Epithelial cell of proximal tubule (primary cell): ENCODE results near the gene HMG20A. TPM values are rescaled to one million over a fixed set of nuclear protein-coding genes. Genes with fewer than 3 reads are reported as not detected.

Experiments
- DNase-seq: peaks from one replicate; pipeline ENCODE4 v3.0.0-alpha.2; 2011; ENCODE audit warnings: low read depth
- H3K4me3 ChIP-seq: 2 replicates; pipeline ENCODE4 v1.5.1; 2011; ENCODE audit warnings: low read depth, mild to moderate bottlenecking, low read length
- CTCF ChIP-seq: conservative IDR thresholded peaks from 2 replicates; pipeline ENCODE4 v1.5.1; 2012; ENCODE audit warnings: low read depth, mild to moderate bottlenecking, low read length
- total RNA-seq: library from RNA; depleted of rRNA; stranded (reverse); fragments of >200 nt; gene quantifications from 2 replicates; pipeline ENCODE4 v1.2.3, GENCODE V29; 2015

HMG20A gene
- total RNA-seq, 1 donor from 2014 or later = 22.5 TPM

GRCh38 chr15:77495838-77496596 lies 75.3 kb downstream of the HMG20A start:
- DNase-seq = no peak
- no peak overlapping the region for H3K4me3 ChIP-seq
- TF ChIP-seq CTCF = no peak

DNA sequence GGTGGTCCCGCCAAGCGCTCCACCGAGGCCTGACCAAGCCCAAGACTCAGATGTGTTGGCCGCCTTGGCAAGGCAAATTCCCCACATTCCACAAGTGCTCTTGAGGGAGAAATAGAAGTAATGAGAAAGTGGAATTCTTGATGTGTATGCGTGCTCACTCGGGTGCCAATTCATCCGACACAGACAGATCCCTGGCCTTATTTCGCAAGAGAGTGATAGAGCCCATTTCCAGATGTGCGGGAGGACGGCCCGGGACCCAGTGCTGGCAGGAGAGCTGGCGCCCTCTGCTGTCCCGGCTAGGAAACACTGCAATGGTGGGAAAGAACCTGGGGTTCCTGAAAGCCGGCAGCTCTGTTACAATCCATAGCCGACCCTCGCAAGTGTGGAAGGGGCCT lies 76.0 kb downstream of the HMG20A start:
- peak; percentile 95 for TF ChIP-seq CTCF
- peak; percentile 81 for DNase-seq
- no peak overlapping the region for H3K4me3 ChIP-seq

- DNase-seq = no peak
- no peak overlapping the region for H3K4me3 ChIP-seq
- no peak for TF ChIP-seq CTCF
Observed at GRCh38 chr15:77497110-77497737, 76.5 kb downstream of the HMG20A start.

GRCh38 chr15:77497942-77498361 lies 77.3 kb downstream of the HMG20A start:
- no peak for TF ChIP-seq CTCF
- DNase-seq = no peak
- H3K4me3 ChIP-seq = no peak overlapping the region

DNA sequence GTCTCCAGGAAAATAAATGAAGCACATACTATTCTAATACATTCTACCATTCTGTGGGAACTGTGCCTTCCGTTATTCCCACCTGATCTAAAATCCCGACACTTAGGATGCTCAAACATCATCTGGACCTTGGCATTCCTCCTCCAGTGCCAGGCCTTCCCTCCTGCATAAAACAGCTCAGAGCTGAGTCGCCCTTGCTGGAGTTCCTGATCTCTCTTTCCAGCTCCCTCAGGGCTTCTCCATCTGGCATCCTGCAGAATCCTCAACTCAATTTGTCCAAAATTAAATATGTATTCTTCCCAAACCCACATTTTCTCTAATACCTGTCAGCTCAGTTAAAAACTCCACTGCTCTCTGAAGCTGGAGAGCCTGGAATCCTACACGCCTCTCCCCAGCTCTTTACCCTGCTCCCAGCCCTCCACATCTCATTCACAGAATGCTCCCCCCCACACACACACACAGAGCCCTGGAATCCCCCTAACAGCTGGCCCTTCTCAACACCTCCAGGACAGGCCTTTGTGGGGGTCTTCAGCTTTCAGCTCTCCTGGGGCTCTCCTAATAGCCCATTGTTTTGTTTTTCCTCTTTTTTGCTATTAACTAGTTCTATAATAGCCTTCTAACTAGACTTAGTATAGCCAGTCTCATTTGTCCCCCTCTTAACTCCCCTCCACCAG lies 78.5 kb downstream of the HMG20A start:
- no peak for TF ChIP-seq CTCF
- H3K4me3 ChIP-seq = no peak overlapping the region
- DNase-seq = no peak

DNA sequence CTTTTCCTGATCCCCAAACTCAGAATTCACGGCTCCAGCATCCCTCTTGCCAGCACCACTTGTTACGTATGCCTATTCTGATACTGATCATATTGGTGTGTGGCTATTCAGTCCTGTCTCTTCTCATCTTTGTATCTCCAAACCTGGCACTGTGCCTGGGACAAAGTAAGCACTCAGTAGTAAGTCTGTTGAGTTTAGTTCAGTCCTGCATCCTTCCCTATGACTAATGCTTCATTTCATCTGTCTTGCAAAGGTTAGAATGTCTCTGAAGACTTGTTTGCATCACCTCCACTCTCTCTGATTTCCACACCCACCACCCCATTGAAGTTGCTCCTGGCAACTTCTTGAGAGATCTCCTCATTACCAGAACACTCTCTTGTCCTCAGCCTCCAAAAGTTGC lies 80.3 kb downstream of the HMG20A start:
- TF ChIP-seq CTCF = no peak
- no peak overlapping the region for H3K4me3 ChIP-seq
- no peak for DNase-seq
